ENCODE data around the gene KRT73. TPM values are rescaled to one million over a fixed set of nuclear protein-coding genes. Genes with fewer than 3 reads are reported as not detected.
"Not testable (repeated sequence)": the region's sequence is repeated elsewhere in the genome, so short reads cannot be mapped to it uniquely, and the experiment has no call there.

Gene KRT73
- polyA plus RNA-seq, 3 donors = not detected

DNA sequence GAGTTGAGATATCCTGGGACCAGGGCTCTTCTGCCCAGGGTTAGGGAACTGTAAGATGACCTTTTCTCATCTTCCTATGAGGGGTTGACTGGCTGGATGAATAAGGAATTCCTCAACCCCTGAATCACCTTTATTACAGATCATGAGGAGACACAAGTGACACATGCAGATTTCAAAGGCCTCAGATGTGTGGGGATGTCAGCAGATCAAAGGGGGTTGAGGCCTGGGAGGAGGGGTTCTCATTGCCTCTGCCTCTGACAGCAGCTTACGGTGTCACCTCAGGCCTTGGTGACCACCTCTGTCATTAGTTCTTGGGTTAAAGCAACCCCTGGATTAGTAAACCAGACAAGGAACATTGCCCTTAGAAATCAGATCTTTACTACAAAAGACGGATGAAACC lies 15.0 kb downstream of the KRT73 start:
- DNase-seq (ENCODE audit: low read depth in 3 of 3, low spot score in 2 of 3) = no peak

DNA sequence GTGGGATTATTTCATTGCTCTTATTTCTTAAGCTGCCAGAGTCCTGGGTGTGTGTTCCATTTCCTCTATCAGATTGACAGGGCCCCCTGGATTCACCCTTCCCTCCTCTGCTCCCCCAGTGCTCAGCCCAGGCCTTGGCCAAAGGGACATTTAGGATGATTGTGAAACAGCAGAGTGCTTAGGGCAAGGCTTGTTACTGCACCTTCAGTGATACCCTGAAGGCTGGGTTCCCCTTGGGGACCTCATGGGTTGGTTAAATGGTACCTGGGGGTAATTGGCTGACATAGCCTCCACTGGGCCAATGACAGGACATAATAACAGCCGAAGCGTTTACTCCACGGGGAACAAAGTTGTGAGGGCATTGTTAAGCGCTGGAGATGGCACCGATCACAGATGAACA lies 15.8 kb downstream of the KRT73 start:
- no peak for DNase-seq (ENCODE audit: low read depth in 3 of 3, low spot score in 2 of 3)

DNA sequence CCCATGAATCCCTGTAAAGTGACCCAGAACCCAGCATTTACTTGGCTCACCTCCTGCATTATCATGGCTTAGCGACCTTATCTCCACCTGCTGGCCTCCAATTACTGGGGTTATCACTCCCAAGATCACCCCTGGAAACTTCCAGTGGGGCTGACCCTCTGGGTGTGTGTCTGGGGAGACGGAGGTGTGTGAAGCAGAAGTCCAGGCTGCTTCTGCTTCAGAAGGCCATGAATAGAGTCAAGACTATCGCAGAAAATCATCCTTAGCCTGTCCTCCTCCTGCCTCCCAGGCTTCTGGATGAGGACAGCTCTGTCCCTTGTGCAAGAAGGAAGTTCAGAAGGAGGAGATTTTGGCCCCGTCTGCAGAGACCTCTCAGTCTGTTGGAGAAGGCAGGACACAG lies 16.7 kb downstream of the KRT73 start:
- DNase-seq (ENCODE audit: low read depth in 3 of 3, low spot score in 2 of 3) = no peak

DNA sequence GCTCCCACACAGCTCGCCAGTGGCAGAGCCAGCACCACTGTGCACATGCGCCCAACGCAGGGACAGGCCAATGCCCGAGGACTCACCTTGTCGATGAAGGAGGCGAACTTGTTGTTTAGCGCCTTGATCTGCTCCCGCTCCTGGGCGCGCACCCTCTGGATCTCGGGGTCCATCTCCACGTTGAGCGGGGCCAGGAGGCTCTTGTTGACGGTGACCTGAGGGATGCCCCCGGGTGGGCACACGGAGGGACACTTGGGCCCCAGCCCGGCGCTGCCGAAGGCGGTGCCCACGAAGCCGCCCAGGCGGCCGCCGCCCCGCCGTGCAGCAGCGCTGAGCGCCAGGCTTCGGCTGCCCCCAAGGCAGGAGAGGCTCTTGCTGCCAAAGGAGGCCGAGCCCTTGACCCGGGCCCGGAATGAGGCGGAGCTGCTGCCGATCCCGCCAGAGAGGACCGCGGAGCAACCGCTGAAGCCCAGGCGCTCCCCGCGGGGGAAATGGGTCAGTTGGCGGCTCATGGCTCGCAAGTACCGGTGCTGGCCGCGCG lies 17.3 kb downstream of the KRT73 start, which contains the start of gene KRT72:
Gene KRT72, minus strand, starts transcription at position 523 of the 541 bp plus-strand sequence. Its CDS starts 11 bp downstream, at position 512.
- DNase-seq (ENCODE audit: low read depth in 3 of 3, low spot score in 2 of 3) = no peak

DNA sequence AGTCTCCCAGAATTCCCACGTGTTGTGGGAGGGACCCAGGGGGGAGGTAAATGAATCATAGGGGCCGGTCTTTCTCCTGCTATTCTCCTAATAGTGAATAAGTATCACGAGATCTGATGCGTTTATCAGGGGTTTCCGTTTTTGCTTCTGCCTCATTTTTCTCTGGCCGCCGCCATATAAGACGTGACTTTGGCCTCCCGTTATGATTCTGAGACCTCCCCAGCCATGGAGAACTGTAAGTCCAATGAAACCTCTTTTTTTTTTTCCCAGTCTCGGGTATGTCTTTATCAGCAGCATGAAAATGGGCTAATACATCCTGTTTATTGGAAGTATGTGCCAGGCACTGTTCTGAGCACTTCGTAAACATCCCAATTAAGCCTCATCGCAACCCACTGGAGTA lies 17.9 kb downstream of the KRT73 start:
- DNase-seq (ENCODE audit: low read depth in 3 of 3, low spot score in 2 of 3) = no peak

DNA sequence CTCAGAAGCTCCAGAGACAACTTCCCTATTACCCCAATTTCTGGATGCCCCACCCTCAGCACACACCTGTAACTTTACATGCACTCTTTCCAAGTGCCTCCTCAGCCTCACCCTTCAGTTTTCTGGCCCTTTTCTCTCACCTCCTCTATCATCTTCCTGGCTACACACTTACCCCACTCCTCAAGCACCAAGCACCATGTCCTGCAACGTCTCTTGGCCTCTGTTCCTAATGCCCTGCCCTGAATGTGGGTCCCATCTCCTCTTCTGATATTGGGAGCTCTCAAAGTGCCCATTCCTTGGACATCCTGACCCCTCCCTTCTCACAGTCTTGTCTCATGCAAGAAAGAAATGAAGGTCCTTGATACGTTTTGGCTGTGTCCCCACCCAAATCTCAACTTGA lies 18.3 kb downstream of the KRT73 start:
- DNase-seq (ENCODE audit: low read depth in 3 of 3, low spot score in 2 of 3) = no peak

DNA sequence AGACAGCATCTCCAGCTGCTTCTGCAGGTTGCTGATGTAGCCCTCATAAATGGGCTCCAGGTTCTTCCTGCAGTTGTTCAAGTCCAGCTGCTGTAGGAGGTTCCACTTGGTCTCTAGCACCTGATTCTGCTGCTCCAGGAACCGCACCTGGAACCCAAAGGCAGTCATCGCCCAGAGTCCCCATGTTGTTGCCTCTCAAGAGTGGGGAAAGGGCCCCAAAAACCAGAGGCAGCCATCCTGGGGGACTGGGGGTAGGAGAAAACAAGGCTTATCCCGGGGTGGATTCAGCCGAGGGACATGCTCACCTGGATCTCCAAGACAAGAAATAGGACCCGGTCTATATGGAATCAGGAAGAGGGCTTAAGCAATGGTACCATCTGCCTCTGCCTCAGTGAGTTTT lies 19.4 kb downstream of the KRT73 start:
- DNase-seq (ENCODE audit: low read depth in 3 of 3, low spot score in 2 of 3) = no peak

DNA sequence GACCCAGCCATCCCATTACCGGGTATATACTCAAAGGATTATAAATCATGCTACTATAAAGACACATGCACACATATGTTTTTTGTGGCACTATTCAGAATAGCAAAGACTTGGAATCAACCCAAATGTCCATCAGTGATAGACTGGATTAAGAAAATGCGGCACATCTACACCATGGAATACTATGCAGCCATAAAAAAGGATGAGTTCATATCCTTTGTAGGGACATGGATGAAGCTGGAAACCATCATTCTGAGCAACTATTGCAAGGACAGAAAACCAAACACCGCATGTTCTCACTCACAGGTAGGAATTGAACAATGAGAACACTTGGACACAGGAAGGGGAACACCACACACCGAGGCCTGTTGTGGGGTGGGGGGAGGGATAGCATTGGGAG lies 24.1 kb downstream of the KRT73 start:
- not testable (repeated sequence) for DNase-seq (ENCODE audit: low read depth in 3 of 3, low spot score in 2 of 3)

DNA sequence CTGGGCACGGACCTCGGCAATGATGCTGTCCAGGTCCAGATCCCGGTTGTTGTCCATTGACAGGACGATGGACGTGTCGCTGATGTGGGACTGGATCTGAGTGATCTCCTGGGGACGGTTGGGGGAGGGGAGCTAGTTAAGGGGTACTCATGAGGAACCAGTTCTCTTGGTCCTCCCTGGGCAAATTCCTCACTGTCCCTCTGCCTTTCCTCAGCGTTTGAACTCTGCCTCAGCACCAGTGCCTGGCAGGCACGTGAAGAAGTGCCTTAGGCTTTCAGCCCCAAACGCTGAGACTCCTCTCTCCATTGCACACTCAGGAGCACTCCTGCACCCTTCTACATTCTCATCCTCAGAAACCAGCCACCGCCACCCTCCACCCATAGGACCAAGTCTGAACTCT lies 26.8 kb downstream of the KRT73 start:
- DNase-seq (ENCODE audit: low read depth in 3 of 3, low spot score in 2 of 3) = no peak

DNA sequence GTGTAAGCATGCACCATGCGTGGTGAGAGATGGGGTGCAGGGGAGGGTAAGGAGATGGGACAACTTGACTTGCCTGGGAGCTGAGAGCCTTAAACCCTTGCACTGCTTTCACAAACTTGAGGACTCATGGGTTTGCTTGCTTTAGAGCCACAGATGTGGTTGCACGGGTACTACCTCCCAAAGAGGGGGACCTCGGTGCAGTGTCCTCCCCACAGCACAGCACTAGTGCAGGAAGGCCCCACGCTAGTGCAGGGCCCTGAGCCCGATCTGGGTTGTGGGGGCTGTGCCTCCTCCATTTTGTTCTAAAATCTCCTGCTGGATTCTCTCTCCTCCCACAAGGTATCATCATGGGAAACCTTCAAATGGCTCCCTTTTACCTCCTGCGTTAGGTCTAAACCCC lies 28.3 kb downstream of the KRT73 start:
- no peak for DNase-seq (ENCODE audit: low read depth in 3 of 3, low spot score in 2 of 3)

DNA sequence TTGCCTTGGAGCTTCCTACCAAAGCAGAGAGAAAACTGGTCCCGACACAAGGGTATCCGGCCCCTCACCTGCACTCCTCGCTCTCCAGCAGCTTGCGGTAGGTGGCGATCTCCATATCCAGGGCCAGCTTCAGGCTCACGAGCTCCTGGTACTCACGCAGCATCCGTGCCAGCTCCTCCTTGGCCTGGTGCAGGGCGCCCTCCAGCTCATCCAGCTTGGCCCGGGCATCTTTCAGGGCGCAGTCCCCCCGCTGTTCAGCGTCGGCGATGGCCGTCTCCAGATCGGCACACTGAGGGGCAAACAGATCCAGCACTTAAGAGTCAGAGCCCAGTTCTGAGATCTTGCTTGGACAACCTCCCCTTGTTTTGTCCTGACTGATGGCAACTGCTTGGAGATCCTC lies 30.8 kb downstream of the KRT73 start:
- no peak for DNase-seq (ENCODE audit: low read depth in 3 of 3, low spot score in 2 of 3)

DNA sequence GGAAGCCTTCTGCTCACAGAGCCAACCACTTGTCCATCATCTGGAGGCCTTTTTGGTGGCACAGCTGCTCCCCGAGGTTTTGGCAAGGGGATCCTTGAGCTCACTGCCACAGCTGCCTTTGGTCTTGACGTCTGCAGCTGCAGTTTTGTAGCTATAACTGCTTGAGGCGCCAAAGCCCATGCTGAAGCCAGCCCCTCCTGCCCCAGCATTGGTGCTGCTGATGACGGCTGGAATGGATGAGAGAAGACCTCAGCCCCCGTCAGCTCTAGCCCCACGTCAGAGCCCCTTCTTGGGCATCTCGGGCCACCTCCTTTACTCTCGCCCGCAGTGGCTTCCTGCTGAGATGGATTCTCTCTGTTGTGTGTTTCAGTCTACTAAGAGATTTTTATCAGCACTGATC lies 32.4 kb downstream of the KRT73 start:
- DNase-seq (ENCODE audit: low read depth in 3 of 3, low spot score in 2 of 3) = no peak

DNA sequence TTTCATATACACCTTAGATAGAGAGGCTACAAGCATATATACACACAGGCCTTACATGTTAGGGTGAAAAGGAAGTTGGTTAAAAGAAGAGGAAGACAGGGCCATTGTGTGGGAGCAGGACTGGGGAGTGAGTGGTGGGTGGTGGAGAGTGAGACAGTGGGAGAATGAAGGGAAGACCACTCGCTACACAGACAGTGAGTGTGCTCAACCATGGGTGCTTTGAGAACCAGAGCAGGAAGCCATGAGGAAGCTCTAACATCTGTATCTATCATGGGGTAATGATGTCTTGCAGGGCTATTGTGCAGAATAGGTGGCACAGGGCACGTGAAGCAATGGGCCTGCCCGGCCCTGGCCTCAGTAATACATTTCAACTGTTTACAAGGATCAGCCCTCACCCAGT lies 33.3 kb downstream of the KRT73 start:
- DNase-seq (ENCODE audit: low read depth in 3 of 3, low spot score in 2 of 3) = no peak

DNA sequence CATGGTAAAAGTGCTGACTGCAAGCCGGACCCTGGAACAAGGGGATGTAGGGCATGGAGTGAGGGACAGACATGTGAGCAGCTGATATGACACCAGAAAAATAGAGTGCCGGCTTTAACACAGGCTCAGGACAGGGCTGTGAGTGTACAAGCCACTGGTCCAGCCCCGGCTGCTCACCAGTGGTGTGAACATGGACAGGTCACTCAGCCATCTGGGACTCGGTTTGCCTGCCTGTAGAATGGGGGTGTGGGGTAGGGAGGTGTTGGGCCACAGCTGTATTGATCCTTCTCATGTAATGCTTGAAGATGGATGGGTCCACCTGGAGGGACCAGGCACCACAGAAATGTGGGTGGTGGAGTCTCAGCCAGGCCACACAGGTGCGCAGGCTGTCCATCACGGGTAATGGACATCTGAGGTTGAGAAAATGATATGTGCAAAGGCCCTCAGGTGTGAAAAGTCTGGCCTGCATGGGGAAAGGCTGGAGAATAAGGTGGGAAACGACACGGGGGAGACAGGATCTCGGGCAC lies 34.1 kb downstream of the KRT73 start:
- no peak for DNase-seq (ENCODE audit: low read depth in 3 of 3, low spot score in 2 of 3)

DNA sequence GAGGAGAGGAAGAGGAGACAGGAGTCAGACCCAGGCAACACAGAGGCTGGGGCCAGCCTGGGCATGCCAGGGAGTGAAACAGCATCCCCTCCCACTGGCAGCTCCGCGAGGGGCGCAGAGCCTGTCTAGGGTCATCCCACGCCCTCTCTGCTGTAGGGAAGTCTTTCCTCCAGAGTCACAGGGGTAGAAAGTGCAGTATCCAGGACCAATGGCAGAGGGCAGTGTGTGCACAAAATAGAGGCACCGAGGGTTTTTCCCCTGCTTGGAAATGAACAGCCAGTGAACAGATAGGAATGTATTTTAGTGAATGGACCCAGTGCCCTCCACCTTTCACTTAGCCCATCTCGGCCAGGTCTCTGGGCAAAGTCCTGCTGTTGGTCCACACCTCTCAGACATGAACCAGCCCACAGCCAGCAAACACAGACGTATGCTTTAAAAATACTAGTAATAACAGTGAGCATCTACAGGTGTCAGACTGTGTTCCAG lies 35.3 kb downstream of the KRT73 start:
- peak; percentile 21 to 43 (median 25) for DNase-seq (ENCODE audit: low read depth in 3 of 3, low spot score in 2 of 3)

DNA sequence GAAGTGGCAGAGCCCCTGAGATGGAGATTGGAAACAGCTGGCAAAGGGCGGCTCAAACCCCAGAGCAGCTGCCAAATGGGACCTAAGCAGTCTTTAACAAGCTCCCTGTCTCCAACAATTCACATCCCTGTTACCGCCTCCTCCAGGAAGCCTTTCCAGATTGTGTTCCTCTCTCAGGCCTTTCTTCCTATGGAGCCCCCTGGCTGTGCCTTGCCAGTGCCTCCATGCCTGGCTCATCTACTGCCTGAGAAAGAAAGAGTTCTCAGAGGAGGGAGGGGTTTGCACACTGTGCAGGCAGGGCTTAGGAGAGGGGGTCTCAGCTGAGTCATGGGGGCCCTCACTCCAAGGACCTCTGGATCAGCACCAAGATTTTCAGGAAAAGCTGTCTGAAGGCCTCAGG lies 35.9 kb downstream of the KRT73 start:
- no peak for DNase-seq (ENCODE audit: low read depth in 3 of 3, low spot score in 2 of 3)

DNA sequence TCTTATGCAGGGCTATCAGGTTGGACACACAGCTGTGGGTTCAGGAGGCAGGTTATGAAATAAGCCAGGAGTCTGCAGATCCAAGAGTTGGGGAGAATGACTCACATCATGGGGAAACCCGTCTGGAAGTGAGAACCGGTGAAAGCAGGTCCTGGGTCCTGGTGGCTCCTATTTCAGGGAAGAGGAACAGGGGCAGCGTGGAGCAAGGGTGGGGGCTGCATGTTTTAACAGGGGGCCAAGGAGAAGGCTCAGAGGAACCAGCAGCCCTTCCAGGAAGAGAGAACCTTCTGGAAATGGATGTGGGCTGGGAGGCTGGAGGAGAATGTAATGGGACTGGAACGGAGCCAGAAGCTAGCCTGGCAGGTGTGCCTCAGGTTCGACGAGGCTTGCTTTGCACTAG lies 36.9 kb downstream of the KRT73 start:
- DNase-seq (ENCODE audit: low read depth in 3 of 3, low spot score in 2 of 3) = no peak

DNA sequence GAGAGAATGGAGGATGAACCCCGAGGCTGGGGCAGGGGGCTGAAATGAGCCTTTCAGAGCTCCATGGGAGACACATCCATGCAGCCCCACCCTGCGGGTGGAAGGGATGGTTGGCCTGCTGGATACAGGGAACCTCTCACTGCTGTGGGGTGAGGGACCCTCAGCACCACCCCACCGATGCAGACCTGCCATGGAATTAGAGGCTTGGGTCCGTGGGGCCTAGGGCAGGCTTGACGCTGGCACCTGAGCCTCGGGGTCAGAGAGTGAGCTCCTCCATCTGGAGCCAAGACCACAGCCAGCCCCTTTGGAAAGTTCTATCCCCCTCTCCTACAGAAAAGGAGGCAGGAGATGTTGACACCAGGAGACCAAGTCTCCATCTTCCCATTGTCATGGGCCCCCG lies 37.3 kb downstream of the KRT73 start:
- no peak for DNase-seq (ENCODE audit: low read depth in 3 of 3, low spot score in 2 of 3)

DNA sequence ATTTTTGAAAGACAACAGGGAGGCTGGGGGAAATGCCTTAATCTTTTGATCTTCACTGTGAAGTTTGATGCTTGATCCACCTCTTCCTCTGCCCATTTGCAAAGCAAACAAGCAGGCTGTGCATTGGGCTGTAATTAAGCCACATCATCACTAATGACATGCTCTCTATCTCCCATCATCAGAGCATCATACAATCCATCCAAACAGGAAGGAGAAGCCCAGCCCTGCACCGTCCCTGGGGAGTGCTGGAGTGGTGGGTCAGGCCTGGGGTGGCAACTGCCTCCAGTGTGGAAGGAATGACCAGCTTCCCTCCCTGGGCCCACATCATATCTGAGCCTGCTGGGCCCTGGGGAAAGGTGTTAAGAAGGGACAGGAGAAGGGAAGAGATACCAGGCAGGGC lies 37.9 kb downstream of the KRT73 start:
- DNase-seq (ENCODE audit: low read depth in 3 of 3, low spot score in 2 of 3) = no peak

DNA sequence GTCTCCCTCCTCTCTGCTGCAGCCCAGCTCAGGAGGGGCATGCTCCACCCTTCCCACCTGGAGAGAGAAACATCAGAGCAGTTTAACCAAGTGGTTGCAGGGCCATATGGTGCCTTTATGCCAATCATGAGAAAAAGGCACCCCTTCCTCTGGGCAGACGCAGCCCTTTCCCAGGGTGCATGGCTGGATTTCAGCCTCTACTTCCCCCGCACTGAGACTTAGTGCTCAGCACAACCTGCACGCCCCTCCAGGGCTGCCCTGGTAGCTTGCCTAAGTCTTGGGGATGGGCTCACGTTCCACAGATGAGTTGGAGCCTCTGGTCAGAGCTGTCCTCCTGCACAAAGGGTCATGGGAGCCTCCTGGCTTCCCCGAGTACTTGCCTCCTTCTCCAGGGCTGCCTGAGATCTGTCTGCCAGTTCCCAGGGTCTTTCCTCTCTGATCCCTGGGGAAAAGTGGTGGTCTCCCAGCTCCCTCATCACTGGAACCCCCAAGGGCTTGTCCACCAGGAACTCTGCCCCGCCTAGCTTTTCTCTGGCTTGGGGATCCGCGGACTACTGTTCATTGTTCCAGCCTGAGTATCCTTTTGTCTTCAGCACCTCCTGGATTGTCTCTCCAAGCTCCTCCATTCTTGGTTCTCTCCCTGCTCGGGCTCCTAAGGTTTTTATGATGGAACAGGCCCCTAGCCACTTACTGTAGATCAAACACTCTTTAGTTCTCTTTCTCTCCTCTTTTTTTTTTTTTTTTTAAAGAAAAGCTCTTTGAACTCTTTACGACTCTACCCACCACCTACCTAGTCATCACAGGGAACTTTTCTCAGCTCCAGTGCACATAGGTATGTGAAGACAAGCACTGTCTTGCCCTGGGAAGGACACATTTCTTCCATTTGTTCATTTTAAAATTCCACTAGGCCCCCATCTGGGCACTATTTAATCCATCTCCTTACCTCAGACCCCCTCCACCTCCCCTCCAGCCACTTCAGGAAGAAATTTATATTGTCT lies 38.6 kb downstream of the KRT73 start:
- no peak for DNase-seq (ENCODE audit: low read depth in 3 of 3, low spot score in 2 of 3)

DNA sequence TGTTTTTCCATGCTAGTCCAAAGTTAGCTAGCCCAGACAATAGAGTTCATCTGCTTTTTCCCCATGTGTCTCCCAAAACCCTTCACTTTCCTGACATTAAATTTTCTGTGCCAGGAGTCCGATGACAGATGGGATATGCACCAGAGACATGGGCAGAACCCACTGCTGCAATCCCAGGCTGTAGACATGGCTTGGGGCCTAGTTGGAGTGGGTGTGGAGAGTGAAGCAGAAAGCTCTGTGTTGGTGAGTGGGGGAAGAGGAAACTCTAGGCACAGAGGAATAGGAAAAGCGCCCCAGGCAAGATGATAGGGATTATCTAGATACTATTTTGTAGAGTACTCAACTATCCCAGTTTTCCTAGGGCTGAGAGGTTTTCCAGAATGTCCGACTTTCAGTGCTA lies 39.9 kb downstream of the KRT73 start:
- DNase-seq (ENCODE audit: low read depth in 3 of 3, low spot score in 2 of 3) = no peak

DNA sequence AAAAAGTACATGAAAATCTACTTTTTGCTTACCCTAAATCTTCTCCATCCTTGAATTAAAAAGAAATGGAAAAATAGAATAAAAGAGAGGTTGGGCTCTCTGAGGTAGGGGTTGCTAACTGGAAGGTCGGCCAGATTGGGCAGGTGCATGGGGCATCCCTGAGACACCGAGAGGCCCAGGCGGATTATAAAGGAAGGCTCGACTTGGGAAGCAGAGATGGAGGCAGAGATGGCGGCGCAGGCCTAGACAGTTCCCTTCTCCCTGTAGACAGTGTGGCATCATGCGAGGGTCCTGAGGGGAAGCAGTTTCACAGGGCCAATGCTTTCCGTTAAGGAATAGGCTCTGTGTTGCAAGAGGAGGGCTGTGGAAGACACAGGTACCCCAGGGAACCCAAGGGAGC lies 41.0 kb downstream of the KRT73 start:
- DNase-seq (ENCODE audit: low read depth in 3 of 3, low spot score in 2 of 3) = no peak

All from right renal cortex interstitium (tissue), 3 donors.